Cardiac fibroblast (primary cell): ENCODE results near the gene RAP1A.

Experiments
- DNase-seq, 2 donors: peaks; one replicate each; pipeline versions ENCODE4 v3.0.0 to v3.0.0-alpha.2; 2010; ENCODE audit warnings: low read depth in 2 of 2
- H3K4me3 ChIP-seq, 2 donors: replicated peaks in 1 of 2; 1 replicate in 1 of 2; 2 replicates in 1 of 2; pipeline ENCODE4 v1.5.1; 2011; ENCODE audit warnings: low read depth in 2 of 2, low read length in 2 of 2, mild to moderate bottlenecking in 2 of 2, moderate library complexity in 1 of 2
- TF ChIP-seq, protein P1 (sequence below): IDR thresholded peaks from one replicate; pipeline ENCODE4 v1.5.1; 2011; ENCODE audit warnings: low read depth, mild to moderate bottlenecking, low read length, inconsistent platforms

Gene RAP1A

DNA sequence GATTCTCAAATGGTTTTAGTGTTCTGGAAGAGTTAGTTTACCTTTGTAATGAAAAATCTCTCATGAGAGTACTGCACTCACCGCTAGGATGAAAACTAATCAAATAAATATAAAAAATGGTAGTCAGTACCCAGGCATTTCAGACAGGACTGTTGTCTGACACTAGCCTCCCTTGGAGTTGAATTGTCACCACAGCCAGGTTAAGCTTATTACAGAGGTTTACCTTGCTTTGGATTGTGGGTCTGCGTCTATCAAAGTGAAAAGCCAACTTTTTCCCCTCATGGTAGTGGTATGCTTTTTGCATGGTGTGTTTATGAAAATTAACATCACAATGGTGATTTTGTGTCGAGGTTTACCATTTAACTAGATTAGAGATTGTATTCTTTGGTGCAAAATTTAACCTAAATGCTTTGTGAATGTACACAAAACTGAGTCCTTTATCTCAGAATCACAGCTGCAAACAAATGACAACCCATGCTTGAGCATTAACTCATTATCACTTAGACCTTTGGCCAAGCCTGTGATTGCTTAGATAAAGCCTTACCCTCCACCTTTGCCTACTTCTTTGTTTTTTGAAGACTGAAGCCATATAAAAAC is 20.1 kb downstream of the RAP1A start:
- TF ChIP-seq, protein P1, sequence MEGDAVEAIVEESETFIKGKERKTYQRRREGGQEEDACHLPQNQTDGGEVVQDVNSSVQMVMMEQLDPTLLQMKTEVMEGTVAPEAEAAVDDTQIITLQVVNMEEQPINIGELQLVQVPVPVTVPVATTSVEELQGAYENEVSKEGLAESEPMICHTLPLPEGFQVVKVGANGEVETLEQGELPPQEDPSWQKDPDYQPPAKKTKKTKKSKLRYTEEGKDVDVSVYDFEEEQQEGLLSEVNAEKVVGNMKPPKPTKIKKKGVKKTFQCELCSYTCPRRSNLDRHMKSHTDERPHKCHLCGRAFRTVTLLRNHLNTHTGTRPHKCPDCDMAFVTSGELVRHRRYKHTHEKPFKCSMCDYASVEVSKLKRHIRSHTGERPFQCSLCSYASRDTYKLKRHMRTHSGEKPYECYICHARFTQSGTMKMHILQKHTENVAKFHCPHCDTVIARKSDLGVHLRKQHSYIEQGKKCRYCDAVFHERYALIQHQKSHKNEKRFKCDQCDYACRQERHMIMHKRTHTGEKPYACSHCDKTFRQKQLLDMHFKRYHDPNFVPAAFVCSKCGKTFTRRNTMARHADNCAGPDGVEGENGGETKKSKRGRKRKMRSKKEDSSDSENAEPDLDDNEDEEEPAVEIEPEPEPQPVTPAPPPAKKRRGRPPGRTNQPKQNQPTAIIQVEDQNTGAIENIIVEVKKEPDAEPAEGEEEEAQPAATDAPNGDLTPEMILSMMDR, result no peak
- no peak overlapping the region for H3K4me3 ChIP-seq
- no peak for DNase-seq

DNA sequence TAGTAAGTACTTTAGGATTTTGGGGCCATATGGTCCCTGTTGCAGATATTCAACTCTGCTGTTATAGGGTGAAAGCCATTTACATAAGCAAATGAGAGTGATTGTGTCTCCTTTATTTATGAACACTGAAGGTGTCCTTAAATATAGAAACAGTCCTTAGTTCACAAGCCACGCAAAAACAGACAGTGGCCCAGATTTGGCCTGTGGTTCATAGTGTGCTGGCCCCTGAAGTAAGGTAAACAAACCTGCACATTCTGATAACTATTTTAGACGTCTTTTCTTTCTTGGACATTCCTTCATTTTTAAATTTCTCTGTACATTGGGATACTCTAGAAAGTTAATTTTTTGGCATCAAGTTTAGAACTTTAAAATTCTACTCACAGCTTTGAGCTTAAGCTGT is 23.5 kb downstream of the RAP1A start:
- TF ChIP-seq, protein P1, result no peak
- no peak overlapping the region for H3K4me3 ChIP-seq
- DNase-seq, result no peak

DNA sequence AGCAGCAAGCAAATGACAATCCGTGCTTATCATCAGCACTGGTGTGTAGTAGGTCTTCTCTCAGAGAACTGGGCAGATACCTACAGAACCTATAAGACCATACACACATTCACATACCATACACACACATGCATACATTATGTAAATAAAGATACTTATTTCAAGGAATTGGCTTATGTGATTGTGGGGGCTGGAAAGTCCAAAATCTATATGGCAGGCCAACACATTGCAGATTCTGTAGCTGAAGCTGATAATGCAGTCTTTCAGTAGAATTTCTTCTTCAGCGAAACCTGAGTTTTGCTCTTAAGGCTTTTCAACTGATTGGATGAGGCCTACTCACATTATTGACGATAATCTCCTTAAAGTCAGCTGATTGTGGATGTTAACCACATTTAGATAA is 24.1 kb downstream of the RAP1A start:
- no peak overlapping the region for H3K4me3 ChIP-seq
- TF ChIP-seq, protein P1, result no peak
- no peak for DNase-seq

DNA sequence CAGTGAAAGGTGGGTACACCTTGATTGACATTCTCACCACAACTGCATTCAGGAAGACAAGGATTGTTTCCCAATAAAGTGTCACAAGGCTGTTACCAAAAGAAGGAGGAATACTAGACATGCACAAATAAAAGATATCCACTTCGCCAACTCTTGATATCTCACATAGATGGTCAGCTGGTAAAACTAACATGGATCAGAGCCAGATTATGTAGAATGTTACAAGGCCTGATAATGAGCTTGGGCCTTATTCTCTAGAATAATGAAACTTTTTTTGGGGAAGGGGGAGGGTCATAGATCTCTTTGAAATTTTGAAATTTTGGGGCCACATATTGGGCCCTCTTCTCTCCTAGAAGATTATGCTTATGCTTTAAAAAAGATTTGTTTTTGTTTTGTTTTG is 24.9 kb downstream of the RAP1A start:
- no peak overlapping the region for H3K4me3 ChIP-seq
- DNase-seq, result no peak
- TF ChIP-seq, protein P1, result no peak

DNA sequence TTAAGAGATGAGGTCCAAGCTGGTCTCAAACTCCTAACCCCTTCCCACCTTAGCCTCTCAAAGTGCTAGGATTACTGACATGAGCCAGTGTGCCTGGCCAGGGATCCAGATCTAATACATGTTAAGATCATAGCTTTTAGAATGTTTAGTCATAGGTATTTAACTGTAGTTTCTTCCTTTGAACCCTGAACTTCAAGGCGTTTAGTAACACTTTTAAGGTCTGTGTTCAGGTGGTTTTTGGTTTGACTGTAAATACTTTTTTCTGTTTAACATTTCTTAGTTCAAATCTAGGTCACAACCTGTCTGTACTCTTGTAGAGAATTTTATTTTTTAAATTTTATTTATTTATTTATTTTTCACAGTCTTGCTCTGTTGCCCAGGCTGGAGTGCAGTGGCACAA is 28.1 kb downstream of the RAP1A start:
- TF ChIP-seq, protein P1, result no peak
- H3K4me3 ChIP-seq, result no peak overlapping the region
- DNase-seq, result no peak

DNA sequence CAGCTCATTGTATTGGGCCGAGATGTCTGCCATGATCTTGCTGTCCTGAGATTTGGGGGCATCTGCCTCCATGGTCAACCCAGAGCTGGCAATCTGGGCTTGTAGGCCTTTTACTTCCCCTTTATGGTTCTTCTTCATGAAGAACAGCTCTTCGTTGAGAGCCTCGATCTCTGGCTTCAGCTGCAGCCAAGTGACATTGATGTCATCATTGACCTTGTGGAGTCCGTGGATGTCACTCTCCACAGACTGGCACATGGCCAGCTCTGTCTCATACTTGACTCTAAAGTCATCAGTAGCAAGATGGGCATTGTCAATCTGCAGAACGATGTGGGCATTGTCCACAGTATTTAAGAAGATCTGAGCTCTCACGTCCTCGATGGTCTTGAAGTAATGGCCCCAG is 29.2 kb downstream of the RAP1A start:
- TF ChIP-seq, protein P1, result no peak
- H3K4me3 ChIP-seq, result no peak overlapping the region
- DNase-seq, result no peak

DNA sequence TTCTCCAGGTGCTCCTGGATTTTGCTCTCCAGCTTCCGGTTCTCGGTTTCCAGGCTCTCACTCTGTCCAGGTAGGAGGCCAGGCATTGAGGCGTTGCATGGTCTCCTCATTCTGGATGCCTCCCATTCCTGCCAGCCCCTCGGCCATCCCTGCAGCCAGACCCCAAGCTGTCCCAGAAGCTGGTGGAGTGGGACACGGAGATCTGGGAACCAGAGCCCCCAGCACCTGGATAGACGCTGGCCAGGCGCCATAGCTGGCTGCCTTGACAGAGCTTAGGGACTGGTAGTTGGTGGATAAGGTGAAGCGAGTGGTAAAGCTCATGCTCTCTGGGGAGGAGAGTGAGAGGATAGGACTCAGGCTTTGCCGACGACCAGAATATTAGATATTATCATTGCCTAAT is 29.6 kb downstream of the RAP1A start:
- TF ChIP-seq, protein P1, result no peak
- no peak for DNase-seq
- no peak overlapping the region for H3K4me3 ChIP-seq
